HEK293 (cell line): ENCODE results near the gene COL9A3.

Source experiments
- BCL11A ChIP-seq: fragments of 450-650 bp; formaldehyde crosslinking; IDR thresholded peaks from 2 replicates; pipeline ENCODE4 v1.5.1; 2016; ENCODE audit warnings: low read depth, missing biosample characterization, missing genetic modification characterization
- EGR2 ChIP-seq: fragments of 450-650 bp; formaldehyde crosslinking; IDR thresholded peaks from 2 replicates; pipeline ENCODE4 v1.5.1; 2016; ENCODE audit warnings: low read depth, missing biosample characterization, missing genetic modification characterization
- HOXC10 ChIP-seq: sonication (generic); formaldehyde crosslinking; IDR thresholded peaks from 2 replicates; pipeline ENCODE4 v1.8.1; 2023; ENCODE audit warnings: mild to moderate bottlenecking, missing genetic modification reagents
- OSR2 ChIP-seq: fragments of 450-650 bp; formaldehyde crosslinking; IDR thresholded peaks from 2 replicates; pipeline ENCODE4 v1.5.1; 2016; ENCODE audit warnings: missing biosample characterization, missing genetic modification characterization
- SP7 ChIP-seq: fragments of 450-650 bp; formaldehyde crosslinking; IDR thresholded peaks from 2 replicates; pipeline ENCODE4 v1.5.1; 2016; ENCODE audit warnings: missing biosample characterization, missing genetic modification characterization
- TRIM28 ChIP-seq: IDR thresholded peaks from 2 replicates; pipeline ENCODE4 v1.6.1; 2011; ENCODE audit warnings: low read length, control low read depth, borderline replicate concordance
- ZNF132 ChIP-seq: fragments of 450-650 bp; formaldehyde crosslinking; IDR thresholded peaks from 2 replicates; pipeline ENCODE4 v1.5.1; 2017; ENCODE audit warnings: missing biosample characterization, missing genetic modification characterization, borderline replicate concordance
- ZNF24 ChIP-seq: fragments of 450-650 bp; formaldehyde crosslinking; IDR thresholded peaks from 2 replicates; pipeline ENCODE4 v1.5.1; 2016; ENCODE audit warnings: missing biosample characterization, missing genetic modification characterization
- ZNF324 ChIP-seq: fragments of 450-650 bp; formaldehyde crosslinking; IDR thresholded peaks from 2 replicates; pipeline ENCODE4 v1.5.1; 2016; ENCODE audit warnings: missing biosample characterization, missing genetic modification characterization
- ZNF48 ChIP-seq: fragments of 450-650 bp; formaldehyde crosslinking; IDR thresholded peaks from 2 replicates; pipeline ENCODE4 v1.5.1; 2016; ENCODE audit warnings: missing biosample characterization, missing genetic modification characterization
- ZNF544 ChIP-seq: fragments of 450-650 bp; formaldehyde crosslinking; IDR thresholded peaks from 2 replicates; pipeline ENCODE4 v1.5.0; 2017; ENCODE audit warnings: missing biosample characterization, missing genetic modification characterization
- ZNF610 ChIP-seq: fragments of 450-650 bp; formaldehyde crosslinking; IDR thresholded peaks from 2 replicates; pipeline ENCODE4 v1.5.1; 2016; ENCODE audit warnings: missing biosample characterization, missing genetic modification characterization, borderline replicate concordance
- ZNF707 ChIP-seq: fragments of 450-650 bp; formaldehyde crosslinking; IDR thresholded peaks from 2 replicates; pipeline ENCODE4 v1.5.1; 2016; ENCODE audit warnings: missing biosample characterization, missing genetic modification characterization
- ZNF830 ChIP-seq: fragments of 450-650 bp; IDR thresholded peaks from 2 replicates; pipeline ENCODE4 v1.5.0; 2018; ENCODE audit warnings: missing biosample characterization, missing genetic modification characterization, low read depth, mild to moderate bottlenecking, moderate library complexity
- ZNF843 ChIP-seq: fragments of 450-650 bp; formaldehyde crosslinking; IDR thresholded peaks from 2 replicates; pipeline ENCODE4 v1.5.1; 2016; ENCODE audit warnings: missing biosample characterization, missing genetic modification characterization
- TF ChIP-seq, protein P1 (sequence below): IDR thresholded peaks from 2 replicates; pipeline ENCODE4 v1.6.1; 2011; ENCODE audit warnings: mild to moderate bottlenecking, low read depth, low read length, borderline replicate concordance
- TF ChIP-seq, protein P2 (sequence below): fragments of 450-650 bp; formaldehyde crosslinking; IDR thresholded peaks from 2 replicates; pipeline ENCODE4 v1.5.1; 2016; ENCODE audit warnings: missing biosample characterization, missing genetic modification characterization, borderline replicate concordance
- TF ChIP-seq, protein P3 (sequence below): fragments of 450-650 bp; formaldehyde crosslinking; IDR thresholded peaks from 2 replicates; pipeline ENCODE4 v1.5.1; 2016; ENCODE audit warnings: missing biosample characterization, missing genetic modification characterization, low read depth
- TF ChIP-seq, protein P4 (sequence below): fragments of 450-650 bp; IDR thresholded peaks from 2 replicates; pipeline ENCODE4 v1.5.1; 2018; ENCODE audit warnings: missing biosample characterization, missing genetic modification characterization
- TF ChIP-seq, protein P5 (sequence below): fragments of 450-650 bp; formaldehyde crosslinking; IDR thresholded peaks from 2 replicates; pipeline ENCODE4 v1.5.1; 2017; ENCODE audit warnings: missing biosample characterization, missing genetic modification characterization
- TF ChIP-seq, protein P6 (sequence below): fragments of 450-650 bp; formaldehyde crosslinking; IDR thresholded peaks from 2 replicates; pipeline ENCODE4 v1.5.1; 2016; ENCODE audit warnings: missing biosample characterization, missing genetic modification characterization, borderline replicate concordance
- TF ChIP-seq, protein P7 (sequence below): fragments of 450-650 bp; formaldehyde crosslinking; IDR thresholded peaks from 2 replicates; pipeline ENCODE4 v1.5.1; 2016; ENCODE audit warnings: missing biosample characterization, missing genetic modification characterization
- TF ChIP-seq, protein P8 (sequence below): fragments of 450-650 bp; formaldehyde crosslinking; optimal IDR thresholded peaks from 2 replicates; pipeline ENCODE3; 2016; ENCODE audit warnings: missing biosample characterization, mild to moderate bottlenecking, missing genetic modification characterization

The COL9A3 gene

DNA sequence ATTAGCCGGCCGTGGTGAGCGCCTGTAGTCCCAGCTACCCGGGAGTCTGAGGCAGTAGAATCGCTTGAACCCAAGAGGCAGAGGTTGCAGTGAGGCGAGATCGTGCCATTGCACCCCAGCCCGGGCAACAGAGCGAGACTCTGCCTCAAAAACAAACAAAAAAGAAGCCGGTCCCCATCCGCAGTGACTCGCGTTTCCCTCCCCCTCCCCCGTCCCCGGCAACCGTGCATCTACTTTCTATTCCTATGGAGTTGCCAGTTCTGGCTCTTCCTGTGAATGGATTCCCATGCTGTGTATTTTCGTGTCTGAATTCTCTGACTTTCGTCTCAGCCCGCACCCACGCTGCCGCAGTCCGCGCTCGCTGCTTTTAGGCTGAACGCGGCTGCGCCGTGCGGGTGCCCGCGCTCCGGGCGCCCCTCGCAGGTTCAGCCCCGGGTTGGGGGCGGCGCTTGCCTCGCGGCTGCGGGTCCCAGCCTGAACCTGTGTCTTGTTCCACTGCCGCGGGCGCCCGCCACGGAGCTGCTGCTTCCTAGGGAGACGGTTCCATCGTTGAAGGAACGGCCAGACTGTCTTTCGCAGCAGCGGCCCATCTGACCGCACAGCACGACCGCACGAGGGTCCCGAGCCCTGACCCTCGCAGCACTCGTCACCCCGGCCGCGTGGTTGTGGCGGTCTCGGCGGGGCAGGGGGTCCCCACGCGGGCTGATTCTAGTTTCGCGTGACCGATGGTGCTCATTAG, 21.7 kb upstream of the COL9A3 start (continued):
- TF ChIP-seq, protein P1, sequence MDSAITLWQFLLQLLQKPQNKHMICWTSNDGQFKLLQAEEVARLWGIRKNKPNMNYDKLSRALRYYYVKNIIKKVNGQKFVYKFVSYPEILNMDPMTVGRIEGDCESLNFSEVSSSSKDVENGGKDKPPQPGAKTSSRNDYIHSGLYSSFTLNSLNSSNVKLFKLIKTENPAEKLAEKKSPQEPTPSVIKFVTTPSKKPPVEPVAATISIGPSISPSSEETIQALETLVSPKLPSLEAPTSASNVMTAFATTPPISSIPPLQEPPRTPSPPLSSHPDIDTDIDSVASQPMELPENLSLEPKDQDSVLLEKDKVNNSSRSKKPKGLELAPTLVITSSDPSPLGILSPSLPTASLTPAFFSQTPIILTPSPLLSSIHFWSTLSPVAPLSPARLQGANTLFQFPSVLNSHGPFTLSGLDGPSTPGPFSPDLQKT = no peak
- TF ChIP-seq, protein P2, sequence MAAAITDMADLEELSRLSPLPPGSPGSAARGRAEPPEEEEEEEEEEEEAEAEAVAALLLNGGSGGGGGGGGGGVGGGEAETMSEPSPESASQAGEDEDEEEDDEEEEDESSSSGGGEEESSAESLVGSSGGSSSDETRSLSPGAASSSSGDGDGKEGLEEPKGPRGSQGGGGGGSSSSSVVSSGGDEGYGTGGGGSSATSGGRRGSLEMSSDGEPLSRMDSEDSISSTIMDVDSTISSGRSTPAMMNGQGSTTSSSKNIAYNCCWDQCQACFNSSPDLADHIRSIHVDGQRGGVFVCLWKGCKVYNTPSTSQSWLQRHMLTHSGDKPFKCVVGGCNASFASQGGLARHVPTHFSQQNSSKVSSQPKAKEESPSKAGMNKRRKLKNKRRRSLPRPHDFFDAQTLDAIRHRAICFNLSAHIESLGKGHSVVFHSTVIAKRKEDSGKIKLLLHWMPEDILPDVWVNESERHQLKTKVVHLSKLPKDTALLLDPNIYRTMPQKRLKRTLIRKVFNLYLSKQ (tag by site-specific recombination) = no peak
- TF ChIP-seq ZNF707 (tag by site-specific recombination) (no peak), TRIM28 (no peak), OSR2 (tag by site-specific recombination) (peak; percentile 53), ZNF48 (tag by site-specific recombination) (no peak), ZNF830 (no peak), ZNF24 (tag by site-specific recombination) (no peak), ZNF544 (tag by site-specific recombination) (no peak), HOXC10 (CRISPR knock-in tag) (no peak), ZNF843 (peak; percentile 16; the same call in 1 of the 2 replicates), SP7 (tag by site-specific recombination) (peak; percentile 44; the same call in 1 of the 2 replicates), ZNF324 (tag by site-specific recombination) (no peak), BCL11A (tag by site-specific recombination) (peak; percentile 57; the same call in 1 of the 2 replicates), ZNF132 (tag by site-specific recombination) (no peak), ZNF610 (no peak), EGR2 (tag by site-specific recombination) (peak; percentile 30; the same call in 1 of the 2 replicates)
- TF ChIP-seq, protein P3, sequence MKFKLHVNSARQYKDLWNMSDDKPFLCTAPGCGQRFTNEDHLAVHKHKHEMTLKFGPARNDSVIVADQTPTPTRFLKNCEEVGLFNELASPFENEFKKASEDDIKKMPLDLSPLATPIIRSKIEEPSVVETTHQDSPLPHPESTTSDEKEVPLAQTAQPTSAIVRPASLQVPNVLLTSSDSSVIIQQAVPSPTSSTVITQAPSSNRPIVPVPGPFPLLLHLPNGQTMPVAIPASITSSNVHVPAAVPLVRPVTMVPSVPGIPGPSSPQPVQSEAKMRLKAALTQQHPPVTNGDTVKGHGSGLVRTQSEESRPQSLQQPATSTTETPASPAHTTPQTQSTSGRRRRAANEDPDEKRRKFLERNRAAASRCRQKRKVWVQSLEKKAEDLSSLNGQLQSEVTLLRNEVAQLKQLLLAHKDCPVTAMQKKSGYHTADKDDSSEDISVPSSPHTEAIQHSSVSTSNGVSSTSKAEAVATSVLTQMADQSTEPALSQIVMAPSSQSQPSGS (tag by site-specific recombination) = no peak
- TF ChIP-seq, protein P4, sequence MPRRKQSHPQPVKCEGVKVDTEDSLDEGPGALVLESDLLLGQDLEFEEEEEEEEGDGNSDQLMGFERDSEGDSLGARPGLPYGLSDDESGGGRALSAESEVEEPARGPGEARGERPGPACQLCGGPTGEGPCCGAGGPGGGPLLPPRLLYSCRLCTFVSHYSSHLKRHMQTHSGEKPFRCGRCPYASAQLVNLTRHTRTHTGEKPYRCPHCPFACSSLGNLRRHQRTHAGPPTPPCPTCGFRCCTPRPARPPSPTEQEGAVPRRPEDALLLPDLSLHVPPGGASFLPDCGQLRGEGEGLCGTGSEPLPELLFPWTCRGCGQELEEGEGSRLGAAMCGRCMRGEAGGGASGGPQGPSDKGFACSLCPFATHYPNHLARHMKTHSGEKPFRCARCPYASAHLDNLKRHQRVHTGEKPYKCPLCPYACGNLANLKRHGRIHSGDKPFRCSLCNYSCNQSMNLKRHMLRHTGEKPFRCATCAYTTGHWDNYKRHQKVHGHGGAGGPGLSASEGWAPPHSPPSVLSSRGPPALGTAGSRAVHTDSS (tag by site-specific recombination) = no peak
- TF ChIP-seq, protein P5, sequence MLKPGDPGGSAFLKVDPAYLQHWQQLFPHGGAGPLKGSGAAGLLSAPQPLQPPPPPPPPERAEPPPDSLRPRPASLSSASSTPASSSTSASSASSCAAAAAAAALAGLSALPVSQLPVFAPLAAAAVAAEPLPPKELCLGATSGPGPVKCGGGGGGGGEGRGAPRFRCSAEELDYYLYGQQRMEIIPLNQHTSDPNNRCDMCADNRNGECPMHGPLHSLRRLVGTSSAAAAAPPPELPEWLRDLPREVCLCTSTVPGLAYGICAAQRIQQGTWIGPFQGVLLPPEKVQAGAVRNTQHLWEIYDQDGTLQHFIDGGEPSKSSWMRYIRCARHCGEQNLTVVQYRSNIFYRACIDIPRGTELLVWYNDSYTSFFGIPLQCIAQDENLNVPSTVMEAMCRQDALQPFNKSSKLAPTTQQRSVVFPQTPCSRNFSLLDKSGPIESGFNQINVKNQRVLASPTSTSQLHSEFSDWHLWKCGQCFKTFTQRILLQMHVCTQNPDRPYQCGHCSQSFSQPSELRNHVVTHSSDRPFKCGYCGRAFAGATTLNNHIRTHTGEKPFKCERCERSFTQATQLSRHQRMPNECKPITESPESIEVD (tag by site-specific recombination) = no peak
- TF ChIP-seq, protein P6, sequence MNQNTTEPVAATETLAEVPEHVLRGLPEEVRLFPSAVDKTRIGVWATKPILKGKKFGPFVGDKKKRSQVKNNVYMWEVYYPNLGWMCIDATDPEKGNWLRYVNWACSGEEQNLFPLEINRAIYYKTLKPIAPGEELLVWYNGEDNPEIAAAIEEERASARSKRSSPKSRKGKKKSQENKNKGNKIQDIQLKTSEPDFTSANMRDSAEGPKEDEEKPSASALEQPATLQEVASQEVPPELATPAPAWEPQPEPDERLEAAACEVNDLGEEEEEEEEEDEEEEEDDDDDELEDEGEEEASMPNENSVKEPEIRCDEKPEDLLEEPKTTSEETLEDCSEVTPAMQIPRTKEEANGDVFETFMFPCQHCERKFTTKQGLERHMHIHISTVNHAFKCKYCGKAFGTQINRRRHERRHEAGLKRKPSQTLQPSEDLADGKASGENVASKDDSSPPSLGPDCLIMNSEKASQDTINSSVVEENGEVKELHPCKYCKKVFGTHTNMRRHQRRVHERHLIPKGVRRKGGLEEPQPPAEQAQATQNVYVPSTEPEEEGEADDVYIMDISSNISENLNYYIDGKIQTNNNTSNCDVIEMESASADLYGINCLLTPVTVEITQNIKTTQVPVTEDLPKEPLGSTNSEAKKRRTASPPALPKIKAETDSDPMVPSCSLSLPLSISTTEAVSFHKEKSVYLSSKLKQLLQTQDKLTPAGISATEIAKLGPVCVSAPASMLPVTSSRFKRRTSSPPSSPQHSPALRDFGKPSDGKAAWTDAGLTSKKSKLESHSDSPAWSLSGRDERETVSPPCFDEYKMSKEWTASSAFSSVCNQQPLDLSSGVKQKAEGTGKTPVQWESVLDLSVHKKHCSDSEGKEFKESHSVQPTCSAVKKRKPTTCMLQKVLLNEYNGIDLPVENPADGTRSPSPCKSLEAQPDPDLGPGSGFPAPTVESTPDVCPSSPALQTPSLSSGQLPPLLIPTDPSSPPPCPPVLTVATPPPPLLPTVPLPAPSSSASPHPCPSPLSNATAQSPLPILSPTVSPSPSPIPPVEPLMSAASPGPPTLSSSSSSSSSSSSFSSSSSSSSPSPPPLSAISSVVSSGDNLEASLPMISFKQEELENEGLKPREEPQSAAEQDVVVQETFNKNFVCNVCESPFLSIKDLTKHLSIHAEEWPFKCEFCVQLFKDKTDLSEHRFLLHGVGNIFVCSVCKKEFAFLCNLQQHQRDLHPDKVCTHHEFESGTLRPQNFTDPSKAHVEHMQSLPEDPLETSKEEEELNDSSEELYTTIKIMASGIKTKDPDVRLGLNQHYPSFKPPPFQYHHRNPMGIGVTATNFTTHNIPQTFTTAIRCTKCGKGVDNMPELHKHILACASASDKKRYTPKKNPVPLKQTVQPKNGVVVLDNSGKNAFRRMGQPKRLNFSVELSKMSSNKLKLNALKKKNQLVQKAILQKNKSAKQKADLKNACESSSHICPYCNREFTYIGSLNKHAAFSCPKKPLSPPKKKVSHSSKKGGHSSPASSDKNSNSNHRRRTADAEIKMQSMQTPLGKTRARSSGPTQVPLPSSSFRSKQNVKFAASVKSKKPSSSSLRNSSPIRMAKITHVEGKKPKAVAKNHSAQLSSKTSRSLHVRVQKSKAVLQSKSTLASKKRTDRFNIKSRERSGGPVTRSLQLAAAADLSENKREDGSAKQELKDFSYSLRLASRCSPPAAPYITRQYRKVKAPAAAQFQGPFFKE (tag by site-specific recombination) = no peak
- TF ChIP-seq, protein P7, sequence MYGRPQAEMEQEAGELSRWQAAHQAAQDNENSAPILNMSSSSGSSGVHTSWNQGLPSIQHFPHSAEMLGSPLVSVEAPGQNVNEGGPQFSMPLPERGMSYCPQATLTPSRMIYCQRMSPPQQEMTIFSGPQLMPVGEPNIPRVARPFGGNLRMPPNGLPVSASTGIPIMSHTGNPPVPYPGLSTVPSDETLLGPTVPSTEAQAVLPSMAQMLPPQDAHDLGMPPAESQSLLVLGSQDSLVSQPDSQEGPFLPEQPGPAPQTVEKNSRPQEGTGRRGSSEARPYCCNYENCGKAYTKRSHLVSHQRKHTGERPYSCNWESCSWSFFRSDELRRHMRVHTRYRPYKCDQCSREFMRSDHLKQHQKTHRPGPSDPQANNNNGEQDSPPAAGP = 0 out of 2 replicates have a peak, but pooled peaks have one; percentile 9
- TF ChIP-seq, protein P8, sequence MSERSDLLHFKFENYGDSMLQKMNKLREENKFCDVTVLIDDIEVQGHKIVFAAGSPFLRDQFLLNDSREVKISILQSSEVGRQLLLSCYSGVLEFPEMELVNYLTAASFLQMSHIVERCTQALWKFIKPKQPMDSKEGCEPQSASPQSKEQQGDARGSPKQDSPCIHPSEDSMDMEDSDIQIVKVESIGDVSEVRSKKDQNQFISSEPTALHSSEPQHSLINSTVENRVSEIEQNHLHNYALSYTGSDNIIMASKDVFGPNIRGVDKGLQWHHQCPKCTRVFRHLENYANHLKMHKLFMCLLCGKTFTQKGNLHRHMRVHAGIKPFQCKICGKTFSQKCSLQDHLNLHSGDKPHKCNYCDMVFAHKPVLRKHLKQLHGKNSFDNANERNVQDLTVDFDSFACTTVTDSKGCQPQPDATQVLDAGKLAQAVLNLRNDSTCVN (tag by site-specific recombination) = peak; percentile 97
